Keratinocyte (primary cell): Measurements from ENCODE around the gene JCAD. TPM values are rescaled to one million over a fixed set of nuclear protein-coding genes. Genes with fewer than 3 reads are reported as not detected.

ENCODE experiments used
- DNase-seq: peaks from one replicate; pipeline ENCODE4 v3.0.0-alpha.2; 2011; ENCODE audit warnings: low read depth, missing footprints, low spot score
- FAIRE-seq: peaks from 2 replicates; lab custom pipeline; 2011; peaks lifted over from hg19 to GRCh38; lab: Jason Lieb, UNC
- H2AFZ ChIP-seq: 2 replicates; pipeline ENCODE4 v1.6.0; 2012; ENCODE audit warnings: low read length, control low read depth, inconsistent platforms; ENCODE audit not compliant: control insufficient read depth
- H3K27ac ChIP-seq: 2 replicates; pipeline ENCODE4 v1.5.1; 2011; ENCODE audit warnings: low read length; ENCODE audit not compliant: control insufficient read depth, insufficient read depth
- H3K27me3 ChIP-seq: 3 replicates; pipeline ENCODE4 v1.6.0; 2011; ENCODE audit warnings: low read length; ENCODE audit not compliant: control insufficient read depth, insufficient read depth; ENCODE audit errors: extremely low read depth
- H3K36me3 ChIP-seq, 2 experiments: 2 replicates in 1 of 2; 3 replicates in 1 of 2; pipeline ENCODE4 v1.5.1; 2011; ENCODE audit warnings: low read length in 2 of 2, mild to moderate bottlenecking in 1 of 2; ENCODE audit not compliant: control insufficient read depth in 2 of 2, insufficient read depth in 2 of 2; ENCODE audit errors: extremely low read depth in 1 of 2
- H3K4me1 ChIP-seq: 3 replicates; pipeline ENCODE4 v1.5.1; 2011; ENCODE audit warnings: low read length; ENCODE audit not compliant: control insufficient read depth, insufficient read depth; ENCODE audit errors: extremely low read depth
- H3K4me2 ChIP-seq: 3 replicates; pipeline ENCODE4 v1.6.0; 2011; ENCODE audit warnings: low read depth, low read length; ENCODE audit not compliant: control insufficient read depth, insufficient read depth; ENCODE audit errors: extremely low read depth
- H3K4me3 ChIP-seq, 3 experiments: fragments of 200-600 bp in 1 of 3; sonication (generic) in 1 of 3; 2 replicates in 2 of 3; 3 replicates in 1 of 3; pipeline ENCODE4 v1.5.1; 2011 to 2016; ENCODE audit warnings: low read length in 3 of 3, mild to moderate bottlenecking in 3 of 3, control low read depth in 2 of 3, inconsistent platforms in 1 of 3, low read depth in 1 of 3, mixed read lengths in 1 of 3, mixed run types in 1 of 3, moderate library complexity in 1 of 3; ENCODE audit not compliant: control insufficient read depth in 2 of 3, insufficient read depth in 2 of 3; ENCODE audit errors: extremely low read depth in 1 of 3
- H3K79me2 ChIP-seq: 2 replicates; pipeline ENCODE4 v1.6.0; 2012; ENCODE audit warnings: low read length; ENCODE audit not compliant: control insufficient read depth, insufficient read depth
- H3K9ac ChIP-seq: 3 replicates; pipeline ENCODE4 v1.6.0; 2011; ENCODE audit warnings: low read length; ENCODE audit not compliant: control insufficient read depth, insufficient read depth; ENCODE audit errors: extremely low read depth
- H3K9me1 ChIP-seq: 3 replicates; pipeline ENCODE4 v1.6.0; 2011; ENCODE audit warnings: low read length; ENCODE audit not compliant: control insufficient read depth, insufficient read depth; ENCODE audit errors: extremely low read depth
- H3K9me3 ChIP-seq: 2 replicates; pipeline ENCODE4 v1.5.1; 2012; ENCODE audit warnings: low read depth, low read length; ENCODE audit not compliant: control insufficient read depth
- H4K20me1 ChIP-seq: 3 replicates; pipeline ENCODE4 v1.6.0; 2011; ENCODE audit warnings: low read length; ENCODE audit not compliant: control insufficient read depth, insufficient read depth; ENCODE audit errors: extremely low read depth
- EZH2 ChIP-seq: IDR thresholded peaks from one replicate; pipeline ENCODE4 v1.6.1; 2012; ENCODE audit warnings: inconsistent platforms, mild to moderate bottlenecking, low read length, moderate library complexity
- dilution Hi-C: fragments of 300-500 bp; cut with MboI; formaldehyde crosslinking; loops from one replicate; pipeline ENCODE4 v1.7.0; 2020; ENCODE audit warnings: low sequenced_read_pairs; ENCODE audit not compliant: extremely low pct_ligation_motif_present
- polyA plus RNA-seq, 5 experiments: library from polyadenylated mRNA; depleted of rRNA in 3 of 5; stranded (reverse) in 3 of 5; stranded (forward) in 1 of 5; unstranded in 1 of 5; fragments of >200 nt; gene quantifications; 1 replicate in 1 of 5; 2 replicates in 3 of 5; 3 replicates in 1 of 5; pipeline versions ENCODE4 v1.2.1 to v1.2.3, GENCODE V29; 2011 to 2012; ENCODE audit warnings: missing spikeins in 2 of 5, low read depth in 1 of 5, low replicate concordance in 1 of 5
- TF ChIP-seq, protein P1 (sequence below), 3 experiments: IDR thresholded peaks in 1 of 3; conservative IDR thresholded peaks in 1 of 3; optimal IDR thresholded peaks in 1 of 3; 2 replicates in 2 of 3; 3 replicates in 1 of 3; pipeline versions ENCODE3 to v1.5.1; 2011; ENCODE audit warnings: low read length in 3 of 3, mild to moderate bottlenecking in 3 of 3, moderate library complexity in 2 of 3, control low read depth in 1 of 3, inconsistent platforms in 1 of 3; ENCODE audit not compliant: insufficient read depth in 2 of 3; ENCODE audit errors: extremely low read depth in 1 of 3

Gene JCAD
- polyA plus RNA-seq, 1 donor (not counting 4 experiments of a cell fraction or from before 2014, with no cell fraction given) = 0.10 TPM

DNA sequence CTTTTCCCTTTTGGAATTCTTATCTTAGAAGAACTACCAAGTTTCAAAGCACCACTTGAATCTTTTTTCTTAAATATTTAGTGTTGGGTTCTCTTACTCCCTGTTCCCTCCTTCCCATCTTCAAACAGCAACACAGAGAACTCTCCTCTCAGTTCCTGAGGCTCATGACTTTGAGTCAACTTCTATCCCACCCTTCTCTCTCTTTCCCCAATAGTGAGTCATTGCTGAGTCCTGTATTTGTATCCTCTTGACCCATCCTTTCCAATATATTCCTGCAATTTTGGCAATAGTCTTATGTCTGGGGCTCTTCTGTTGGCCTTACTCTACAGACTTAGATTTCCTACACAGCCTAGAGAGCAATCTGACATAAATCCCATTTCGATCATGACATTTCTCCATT, 20.8 kb upstream of the JCAD start:
- Histone ChIP-seq H3K79me2 (no peaks in the 10 kb centered on the region), H3K9me1 (no peaks in the 10 kb centered on the region), H3K27ac (no peak overlapping the region), H3K4me1 (no peaks in the 10 kb centered on the region), H3K9ac (no peak overlapping the region), H3K27me3 (no peaks in the 10 kb centered on the region), H3K36me3 (no peaks in the 10 kb centered on the region), H2AFZ (no peak overlapping the region), H3K4me2 (no peak overlapping the region), H4K20me1 (no peaks in the 10 kb centered on the region), H3K4me3 (no peak overlapping the region), H3K9me3 (no peaks in the 10 kb centered on the region)
- DNase-seq (no peak), FAIRE-seq (no peak)
- dilution Hi-C loops = no loop called here
- no peak for TF ChIP-seq EZH2
- TF ChIP-seq, protein P1, sequence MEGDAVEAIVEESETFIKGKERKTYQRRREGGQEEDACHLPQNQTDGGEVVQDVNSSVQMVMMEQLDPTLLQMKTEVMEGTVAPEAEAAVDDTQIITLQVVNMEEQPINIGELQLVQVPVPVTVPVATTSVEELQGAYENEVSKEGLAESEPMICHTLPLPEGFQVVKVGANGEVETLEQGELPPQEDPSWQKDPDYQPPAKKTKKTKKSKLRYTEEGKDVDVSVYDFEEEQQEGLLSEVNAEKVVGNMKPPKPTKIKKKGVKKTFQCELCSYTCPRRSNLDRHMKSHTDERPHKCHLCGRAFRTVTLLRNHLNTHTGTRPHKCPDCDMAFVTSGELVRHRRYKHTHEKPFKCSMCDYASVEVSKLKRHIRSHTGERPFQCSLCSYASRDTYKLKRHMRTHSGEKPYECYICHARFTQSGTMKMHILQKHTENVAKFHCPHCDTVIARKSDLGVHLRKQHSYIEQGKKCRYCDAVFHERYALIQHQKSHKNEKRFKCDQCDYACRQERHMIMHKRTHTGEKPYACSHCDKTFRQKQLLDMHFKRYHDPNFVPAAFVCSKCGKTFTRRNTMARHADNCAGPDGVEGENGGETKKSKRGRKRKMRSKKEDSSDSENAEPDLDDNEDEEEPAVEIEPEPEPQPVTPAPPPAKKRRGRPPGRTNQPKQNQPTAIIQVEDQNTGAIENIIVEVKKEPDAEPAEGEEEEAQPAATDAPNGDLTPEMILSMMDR (optimal IDR thresholded peaks at IDR 0.05 in 1 of 3, IDR thresholded peaks at IDR 0.05 in 1 of 3, conservative IDR thresholded peaks at IDR 0.05 in 1 of 3; ENCODE audit: extremely low read depth in 1 of 3, insufficient read depth in 2 of 3, low read length in 3 of 3) = no peak

GRCh38 chr10:30079408-30079807, 20.0 kb upstream of the JCAD start:
- H4K20me1 ChIP-seq = no peaks in the 10 kb centered on the region
- H3K9ac ChIP-seq = no peak overlapping the region
- H3K27ac ChIP-seq = no peak overlapping the region
- H2AFZ ChIP-seq = no peak overlapping the region
- no peaks in the 10 kb centered on the region for H3K9me1 ChIP-seq
- dilution Hi-C loops = no loop called here
- FAIRE-seq (no peak), DNase-seq (no peak)
- no peaks in the 10 kb centered on the region for H3K79me2 ChIP-seq
- no peak overlapping the region for H3K4me3 ChIP-seq
- no peaks in the 10 kb centered on the region for H3K9me3 ChIP-seq
- H3K4me2 ChIP-seq = no peak overlapping the region
- no peaks in the 10 kb centered on the region for H3K27me3 ChIP-seq
- TF ChIP-seq, protein P1 (optimal IDR thresholded peaks at IDR 0.05 in 1 of 3, IDR thresholded peaks at IDR 0.05 in 1 of 3, conservative IDR thresholded peaks at IDR 0.05 in 1 of 3; ENCODE audit: extremely low read depth in 1 of 3, insufficient read depth in 2 of 3, low read length in 3 of 3) = no peak
- TF ChIP-seq EZH2 = no peak
- H3K36me3 ChIP-seq = no peaks in the 10 kb centered on the region
- H3K4me1 ChIP-seq = no peaks in the 10 kb centered on the region
